ENCODE measurements around the gene SRGAP1. TPM values are rescaled to one million over a fixed set of nuclear protein-coding genes. Genes with fewer than 3 reads are reported as not detected.

SRGAP1 gene
- total RNA-seq, 1 experiment from 2014 or later: 26.8 TPM

DNA sequence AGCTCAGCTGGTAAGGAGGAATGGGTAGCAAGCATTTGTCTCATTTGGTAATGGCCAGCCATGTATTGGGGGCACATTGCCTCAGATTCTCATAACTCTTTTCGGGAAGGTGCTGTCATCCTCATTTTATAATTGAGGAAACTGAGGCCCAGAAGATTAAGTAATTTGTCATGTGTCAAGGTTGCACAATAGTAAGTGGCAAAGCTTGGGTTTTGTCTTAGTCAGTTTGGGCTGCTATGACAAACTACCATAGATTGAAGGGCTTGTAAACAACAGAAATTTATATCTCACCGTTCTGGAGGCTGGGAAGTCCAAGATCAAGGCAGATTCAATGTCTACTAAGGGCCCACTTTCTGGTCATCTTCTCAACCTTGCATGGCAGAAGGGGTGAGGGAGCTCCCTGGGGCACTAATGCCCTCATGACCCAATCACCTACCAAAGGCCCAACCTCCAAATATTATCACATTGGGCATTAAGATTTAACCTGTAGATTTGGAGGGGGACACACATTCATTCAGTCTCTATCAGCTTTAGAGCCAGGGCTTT, 99.6 kb downstream of the SRGAP1 start:
- no peaks in the 10 kb centered on the region for H3K36me3 ChIP-seq (ENCODE audit: control insufficient read depth, insufficient read depth, low read length)
- no peaks in the 10 kb centered on the region for H3K27me3 ChIP-seq (ENCODE audit: control insufficient read depth, insufficient read depth, low read length)
- no peak for DNase-seq (ENCODE audit: low read depth, low spot score)
- no peak overlapping the region for H3K27ac ChIP-seq (ENCODE audit: low read length)
- POLR2A ChIA-PET: interaction anchor here (0.6 kb wide), 1 partner anchor 15 kb away, joined by 6 read pairs; no protein-coding TSS in a partner anchor
- no peak for TF ChIP-seq SIN3A (IDR thresholded peaks at IDR 0.05; ENCODE audit: borderline replicate concordance, insufficient read depth, low read depth, low read length)
- TF ChIP-seq, protein P1, sequence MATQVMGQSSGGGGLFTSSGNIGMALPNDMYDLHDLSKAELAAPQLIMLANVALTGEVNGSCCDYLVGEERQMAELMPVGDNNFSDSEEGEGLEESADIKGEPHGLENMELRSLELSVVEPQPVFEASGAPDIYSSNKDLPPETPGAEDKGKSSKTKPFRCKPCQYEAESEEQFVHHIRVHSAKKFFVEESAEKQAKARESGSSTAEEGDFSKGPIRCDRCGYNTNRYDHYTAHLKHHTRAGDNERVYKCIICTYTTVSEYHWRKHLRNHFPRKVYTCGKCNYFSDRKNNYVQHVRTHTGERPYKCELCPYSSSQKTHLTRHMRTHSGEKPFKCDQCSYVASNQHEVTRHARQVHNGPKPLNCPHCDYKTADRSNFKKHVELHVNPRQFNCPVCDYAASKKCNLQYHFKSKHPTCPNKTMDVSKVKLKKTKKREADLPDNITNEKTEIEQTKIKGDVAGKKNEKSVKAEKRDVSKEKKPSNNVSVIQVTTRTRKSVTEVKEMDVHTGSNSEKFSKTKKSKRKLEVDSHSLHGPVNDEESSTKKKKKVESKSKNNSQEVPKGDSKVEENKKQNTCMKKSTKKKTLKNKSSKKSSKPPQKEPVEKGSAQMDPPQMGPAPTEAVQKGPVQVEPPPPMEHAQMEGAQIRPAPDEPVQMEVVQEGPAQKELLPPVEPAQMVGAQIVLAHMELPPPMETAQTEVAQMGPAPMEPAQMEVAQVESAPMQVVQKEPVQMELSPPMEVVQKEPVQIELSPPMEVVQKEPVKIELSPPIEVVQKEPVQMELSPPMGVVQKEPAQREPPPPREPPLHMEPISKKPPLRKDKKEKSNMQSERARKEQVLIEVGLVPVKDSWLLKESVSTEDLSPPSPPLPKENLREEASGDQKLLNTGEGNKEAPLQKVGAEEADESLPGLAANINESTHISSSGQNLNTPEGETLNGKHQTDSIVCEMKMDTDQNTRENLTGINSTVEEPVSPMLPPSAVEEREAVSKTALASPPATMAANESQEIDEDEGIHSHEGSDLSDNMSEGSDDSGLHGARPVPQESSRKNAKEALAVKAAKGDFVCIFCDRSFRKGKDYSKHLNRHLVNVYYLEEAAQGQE (IDR thresholded peaks at IDR 0.05; ENCODE audit: insufficient read depth in 1 of 2, low read depth in 2 of 2, low read length in 1 of 2): no peak
- TF ChIP-seq TCF7L2 (IDR thresholded peaks at IDR 0.05; ENCODE audit: low read depth, low read length): no peak
- TF ChIP-seq, protein P2, sequence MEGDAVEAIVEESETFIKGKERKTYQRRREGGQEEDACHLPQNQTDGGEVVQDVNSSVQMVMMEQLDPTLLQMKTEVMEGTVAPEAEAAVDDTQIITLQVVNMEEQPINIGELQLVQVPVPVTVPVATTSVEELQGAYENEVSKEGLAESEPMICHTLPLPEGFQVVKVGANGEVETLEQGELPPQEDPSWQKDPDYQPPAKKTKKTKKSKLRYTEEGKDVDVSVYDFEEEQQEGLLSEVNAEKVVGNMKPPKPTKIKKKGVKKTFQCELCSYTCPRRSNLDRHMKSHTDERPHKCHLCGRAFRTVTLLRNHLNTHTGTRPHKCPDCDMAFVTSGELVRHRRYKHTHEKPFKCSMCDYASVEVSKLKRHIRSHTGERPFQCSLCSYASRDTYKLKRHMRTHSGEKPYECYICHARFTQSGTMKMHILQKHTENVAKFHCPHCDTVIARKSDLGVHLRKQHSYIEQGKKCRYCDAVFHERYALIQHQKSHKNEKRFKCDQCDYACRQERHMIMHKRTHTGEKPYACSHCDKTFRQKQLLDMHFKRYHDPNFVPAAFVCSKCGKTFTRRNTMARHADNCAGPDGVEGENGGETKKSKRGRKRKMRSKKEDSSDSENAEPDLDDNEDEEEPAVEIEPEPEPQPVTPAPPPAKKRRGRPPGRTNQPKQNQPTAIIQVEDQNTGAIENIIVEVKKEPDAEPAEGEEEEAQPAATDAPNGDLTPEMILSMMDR (IDR thresholded peaks at IDR 0.05): no peak
- no peak for TF ChIP-seq POLR2AphosphoS5 (IDR thresholded peaks at IDR 0.05; ENCODE audit: low read depth, low read length)
- CTCF ChIA-PET: no interaction called here
- intact Hi-C loops (cut with micrococcal nuclease; ENCODE audit: unreplicated experiment) (no loop called here), in situ Hi-C loops (cut with HindIII; ENCODE audit: low pct_unique_long_range_greater_than_20kb, low sequenced_read_pairs) (no loop called here)
- H3K9me3 ChIP-seq (ENCODE audit: control insufficient read depth, insufficient read depth, low read depth, low read length): no peaks in the 10 kb centered on the region
- peaks cover 23% of the 10 kb centered on the region for H3K4me1 ChIP-seq (ENCODE audit: control insufficient read depth, insufficient read depth, low read length)
- H3K4me3 ChIP-seq (ENCODE audit: low read depth in 2 of 2, low read length in 2 of 2): no peak overlapping the region
- no TSS peak for BruUV-seq (replicated peaks)
- ATAC-seq: no peak

DNA sequence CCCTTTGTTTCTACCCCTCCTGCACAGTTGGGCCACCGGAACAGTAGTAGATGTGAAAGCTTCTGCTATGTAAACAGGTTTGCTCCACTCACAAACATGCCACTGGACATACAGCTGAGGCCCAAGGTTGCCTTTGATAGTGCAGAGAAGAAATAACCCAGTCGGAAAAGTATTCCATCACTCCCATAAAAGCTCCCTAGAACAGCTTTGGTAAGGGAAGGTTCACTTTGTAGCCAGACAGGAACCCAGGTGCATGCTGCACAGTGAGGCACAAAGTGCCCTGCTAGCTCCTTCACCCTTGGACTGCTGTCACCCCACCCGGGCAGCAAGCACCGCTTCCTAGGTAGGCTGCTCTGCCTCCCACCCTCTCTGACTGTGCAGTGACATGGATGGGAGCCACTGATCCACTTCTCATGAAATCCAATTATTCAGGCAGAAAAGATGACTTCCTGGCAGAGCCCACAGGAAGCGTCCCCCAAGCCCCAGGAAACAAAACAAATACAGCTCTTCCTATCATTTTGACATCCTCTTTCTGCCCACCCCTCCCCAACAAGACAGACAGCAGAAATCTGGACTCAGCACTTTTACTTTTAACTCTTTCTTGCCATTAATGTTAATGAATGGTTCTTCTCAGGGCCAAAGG, 100.2 kb downstream of the SRGAP1 start:
- POLR2A ChIA-PET: interaction anchor here (0.6 kb wide), 1 partner anchor 16 kb away, joined by 6 read pairs; no protein-coding TSS in a partner anchor
- Histone ChIP-seq H3K4me1 (ENCODE audit: control insufficient read depth, insufficient read depth, low read length) (peaks cover 24% of the 10 kb centered on the region), H3K27me3 (ENCODE audit: control insufficient read depth, insufficient read depth, low read length) (no peaks in the 10 kb centered on the region), H3K4me3 (ENCODE audit: low read depth in 2 of 2, low read length in 2 of 2) (no peak overlapping the region), H3K36me3 (ENCODE audit: control insufficient read depth, insufficient read depth, low read length) (no peaks in the 10 kb centered on the region), H3K9me3 (ENCODE audit: control insufficient read depth, insufficient read depth, low read depth, low read length) (no peaks in the 10 kb centered on the region), H3K27ac (ENCODE audit: low read length) (no peak overlapping the region)
- CTCF ChIA-PET: no interaction called here
- no peak for DNase-seq (ENCODE audit: low read depth, low spot score)
- BruUV-seq (replicated peaks): no TSS peak
- in situ Hi-C loops (cut with HindIII; ENCODE audit: low pct_unique_long_range_greater_than_20kb, low sequenced_read_pairs) (no loop called here), intact Hi-C loops (cut with micrococcal nuclease; ENCODE audit: unreplicated experiment) (no loop called here)
- ATAC-seq: peak; percentile 48
- TF ChIP-seq POLR2AphosphoS5 (IDR thresholded peaks at IDR 0.05; ENCODE audit: low read depth, low read length) (no peak), SIN3A (IDR thresholded peaks at IDR 0.05; ENCODE audit: borderline replicate concordance, insufficient read depth, low read depth, low read length) (no peak), TCF7L2 (IDR thresholded peaks at IDR 0.05; ENCODE audit: low read depth, low read length) (no peak)
- TF ChIP-seq, protein P1 (IDR thresholded peaks at IDR 0.05; ENCODE audit: insufficient read depth in 1 of 2, low read depth in 2 of 2, low read length in 1 of 2): no peak
- TF ChIP-seq, protein P2 (IDR thresholded peaks at IDR 0.05): no peak
